Measurements from ENCODE around the gene RASGEF1C. TPM values are rescaled to one million over a fixed set of nuclear protein-coding genes. Genes with fewer than 3 reads are reported as not detected.
A peak's percentile ranks its signal among the peaks of the same experiment; 100 is the strongest.

RASGEF1C gene
- 0.65 TPM for polyA plus RNA-seq (2013, experiment 1 of 2)
- 0.70 TPM for polyA plus RNA-seq (2013, experiment 2 of 2)

DNA sequence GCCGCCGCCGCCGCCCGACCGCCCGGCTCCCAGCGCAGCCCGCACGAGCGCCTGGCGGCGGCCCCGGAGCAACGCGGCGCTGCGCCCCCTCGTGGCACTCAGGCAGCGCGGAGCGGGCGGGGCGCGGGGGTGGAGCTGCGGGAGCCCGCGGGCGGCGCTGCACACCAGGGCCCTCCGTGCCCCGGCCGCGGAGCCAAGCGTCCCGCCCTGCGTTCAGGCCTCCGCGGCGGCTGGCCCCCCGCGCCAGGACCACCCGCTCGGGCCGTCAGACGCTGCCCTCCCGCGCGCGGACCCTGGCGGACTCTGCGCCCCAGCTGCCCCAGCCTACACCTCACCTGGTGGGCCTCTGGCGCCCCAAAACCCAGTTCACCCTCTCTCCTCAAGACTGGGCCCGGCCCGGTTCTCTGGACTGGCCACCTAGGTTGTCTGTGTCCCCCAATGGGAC lies at the start of gene RASGEF1C:
Gene RASGEF1C (minus strand): TSS at position 75 of the 445 bp plus-strand sequence. CDS start 71,159 bp downstream, outside the sequence.
- Histone ChIP-seq H3K4me3 (ENCODE audit: low read length) (peak within 1 kb of the TSS; percentile 52), H3K27me3 (ENCODE audit: insufficient read depth, low read length) (peaks cover 30% of the 10 kb centered on the region), H3K4me1 (ENCODE audit: insufficient read depth, low read length) (no peaks in the 10 kb centered on the region), H3K9ac (ENCODE audit: low read depth, low read length) (peak within 1 kb of the TSS; percentile 46; the same call in 1 of the 2 replicates), H3K36me3 (ENCODE audit: insufficient read depth, low read length) (no peaks in the 10 kb centered on the region), H3K9me3 (ENCODE audit: insufficient read depth, low read depth, low read length) (no peaks in the 10 kb centered on the region), H3K27ac (ENCODE audit: low read depth, low read length) (no peak within 1 kb of the TSS)
- WGBS = 6% methylated on average over 55 of the region's 55 CpGs

DNA sequence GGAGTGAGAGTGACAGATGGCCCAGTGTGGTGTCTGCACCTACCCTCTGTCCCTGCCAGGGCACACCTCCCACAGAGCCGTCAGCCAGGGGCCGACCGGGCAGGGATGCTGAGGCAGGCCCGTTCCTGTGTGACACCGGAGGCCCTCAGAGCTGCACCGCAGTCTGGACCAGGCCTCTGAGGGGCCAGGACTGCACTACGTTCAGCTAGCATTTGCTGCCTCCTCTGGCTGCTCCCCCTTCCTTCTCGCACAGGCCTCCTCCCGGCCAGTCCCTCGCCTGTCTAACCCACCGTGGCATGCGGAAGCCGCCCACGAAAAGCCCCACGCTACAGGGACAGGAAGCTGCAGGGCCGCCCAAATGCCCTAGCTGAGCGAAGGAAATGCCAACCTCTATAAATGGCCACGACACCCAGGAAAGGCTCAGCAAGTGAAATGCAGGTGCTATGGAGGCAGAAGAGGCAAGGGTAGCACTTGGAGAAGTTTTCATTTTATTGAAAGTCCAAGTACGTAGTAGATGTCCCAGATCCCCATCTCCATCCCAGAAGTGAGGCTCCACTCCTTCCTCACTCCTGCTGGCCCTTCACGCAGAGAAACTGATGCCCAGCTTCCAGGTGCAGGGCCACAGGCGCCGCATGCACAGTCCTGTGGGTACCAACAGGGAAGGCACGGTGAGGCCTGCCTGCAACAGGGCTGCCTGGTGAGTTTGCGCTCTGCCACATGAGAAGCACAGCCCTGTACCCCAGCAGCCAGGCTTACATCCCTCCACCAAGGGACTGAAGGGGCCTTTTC lies 44.2 kb upstream of the RASGEF1C start:
- Histone ChIP-seq H3K27ac (ENCODE audit: low read depth, low read length) (no peak overlapping the region), H3K4me1 (ENCODE audit: insufficient read depth, low read length) (no peaks in the 10 kb centered on the region), H3K9me3 (ENCODE audit: insufficient read depth, low read depth, low read length) (peaks cover 70% of the 10 kb centered on the region), H3K4me3 (ENCODE audit: low read length) (no peak overlapping the region), H3K36me3 (ENCODE audit: insufficient read depth, low read length) (peaks cover 86% of the 10 kb centered on the region), H3K27me3 (ENCODE audit: insufficient read depth, low read length) (no peaks in the 10 kb centered on the region), H3K9ac (ENCODE audit: low read depth, low read length) (no peak overlapping the region)
- 92% methylated on average over 24 of the region's 24 CpGs for WGBS

DNA sequence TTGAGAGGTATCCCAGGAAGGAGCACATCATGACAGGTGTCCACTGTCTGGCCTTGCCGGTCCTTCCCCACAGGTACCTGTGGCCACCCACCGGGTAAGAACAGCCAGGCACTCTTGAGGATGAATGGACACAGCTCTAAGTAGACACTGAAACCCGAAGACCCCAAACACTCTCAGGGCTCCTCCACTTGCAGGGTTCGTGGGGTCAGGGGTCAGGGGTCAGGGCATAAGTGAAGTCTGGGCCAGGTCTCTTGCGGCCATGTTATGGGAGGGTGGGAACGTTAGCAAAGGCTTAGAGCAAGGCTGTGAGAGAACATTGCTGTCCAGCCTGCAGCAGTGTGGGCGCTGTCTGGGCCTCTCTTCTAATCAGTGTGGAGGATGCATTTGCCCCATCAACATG lies 42.9 kb upstream of the RASGEF1C start:
- H3K9me3 ChIP-seq (ENCODE audit: insufficient read depth, low read depth, low read length) = peaks cover 57% of the 10 kb centered on the region
- no peaks in the 10 kb centered on the region for H3K27me3 ChIP-seq (ENCODE audit: insufficient read depth, low read length)
- H3K4me3 ChIP-seq (ENCODE audit: low read length) = no peak overlapping the region
- peaks cover 86% of the 10 kb centered on the region for H3K36me3 ChIP-seq (ENCODE audit: insufficient read depth, low read length)
- 94% methylated on average over 7 of the region's 7 CpGs for WGBS
- no peaks in the 10 kb centered on the region for H3K4me1 ChIP-seq (ENCODE audit: insufficient read depth, low read length)
- no peak overlapping the region for H3K27ac ChIP-seq (ENCODE audit: low read depth, low read length)
- no peak overlapping the region for H3K9ac ChIP-seq (ENCODE audit: low read depth, low read length)

DNA sequence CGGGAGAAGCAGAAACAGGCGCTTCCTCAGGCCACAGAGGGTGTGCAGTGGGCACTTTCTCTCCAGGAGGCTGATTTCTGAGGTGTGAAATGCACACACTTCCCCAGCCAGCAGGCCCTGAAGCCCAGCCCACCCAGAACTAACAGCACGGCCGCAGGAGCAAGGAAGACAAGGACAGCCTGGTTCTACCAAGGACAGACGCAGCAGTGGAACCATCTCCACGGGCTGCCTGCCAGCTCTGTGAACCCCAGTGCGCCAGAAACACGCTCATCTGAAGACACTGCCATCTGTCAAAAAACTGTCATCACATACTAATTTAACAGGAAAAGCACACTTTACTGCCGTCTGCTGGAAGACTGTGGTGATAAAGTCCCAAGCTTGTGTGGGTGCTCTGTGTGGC lies 42.1 kb upstream of the RASGEF1C start:
- WGBS = 95% methylated on average over 8 of the region's 9 CpGs
- H3K27ac ChIP-seq (ENCODE audit: low read depth, low read length) = no peak overlapping the region
- H3K4me3 ChIP-seq (ENCODE audit: low read length) = no peak overlapping the region
- peaks cover 50% of the 10 kb centered on the region for H3K9me3 ChIP-seq (ENCODE audit: insufficient read depth, low read depth, low read length)
- H3K4me1 ChIP-seq (ENCODE audit: insufficient read depth, low read length) = no peaks in the 10 kb centered on the region
- H3K36me3 ChIP-seq (ENCODE audit: insufficient read depth, low read length) = peaks cover 86% of the 10 kb centered on the region
- no peak overlapping the region for H3K9ac ChIP-seq (ENCODE audit: low read depth, low read length)
- H3K27me3 ChIP-seq (ENCODE audit: insufficient read depth, low read length) = no peaks in the 10 kb centered on the region

DNA sequence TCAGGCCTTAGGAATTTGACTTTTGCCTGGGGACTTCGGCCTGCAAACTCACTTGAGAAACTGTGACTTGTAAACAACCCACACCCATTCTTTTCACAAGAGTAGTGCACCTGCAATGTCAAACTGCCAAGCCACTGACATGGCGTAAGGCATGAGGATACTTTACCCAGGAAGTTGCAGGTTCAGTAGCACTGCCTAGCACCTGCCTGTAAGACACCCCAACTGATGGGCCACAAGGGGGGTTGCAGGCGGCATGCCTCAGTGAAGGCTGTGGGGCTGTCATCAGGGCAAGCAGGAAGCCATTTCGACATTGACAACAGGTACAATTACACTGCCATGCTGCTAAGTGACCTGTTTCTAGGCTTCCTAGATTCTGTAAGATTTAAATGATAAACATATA lies 41.3 kb upstream of the RASGEF1C start:
- H3K4me3 ChIP-seq (ENCODE audit: low read length) = no peak overlapping the region
- WGBS = 92% methylated on average over 4 of the region's 4 CpGs
- no peak overlapping the region for H3K9ac ChIP-seq (ENCODE audit: low read depth, low read length)
- H3K36me3 ChIP-seq (ENCODE audit: insufficient read depth, low read length) = peaks cover 78% of the 10 kb centered on the region
- no peak overlapping the region for H3K27ac ChIP-seq (ENCODE audit: low read depth, low read length)
- H3K9me3 ChIP-seq (ENCODE audit: insufficient read depth, low read depth, low read length) = peaks cover 42% of the 10 kb centered on the region
- no peaks in the 10 kb centered on the region for H3K27me3 ChIP-seq (ENCODE audit: insufficient read depth, low read length)
- no peaks in the 10 kb centered on the region for H3K4me1 ChIP-seq (ENCODE audit: insufficient read depth, low read length)

DNA sequence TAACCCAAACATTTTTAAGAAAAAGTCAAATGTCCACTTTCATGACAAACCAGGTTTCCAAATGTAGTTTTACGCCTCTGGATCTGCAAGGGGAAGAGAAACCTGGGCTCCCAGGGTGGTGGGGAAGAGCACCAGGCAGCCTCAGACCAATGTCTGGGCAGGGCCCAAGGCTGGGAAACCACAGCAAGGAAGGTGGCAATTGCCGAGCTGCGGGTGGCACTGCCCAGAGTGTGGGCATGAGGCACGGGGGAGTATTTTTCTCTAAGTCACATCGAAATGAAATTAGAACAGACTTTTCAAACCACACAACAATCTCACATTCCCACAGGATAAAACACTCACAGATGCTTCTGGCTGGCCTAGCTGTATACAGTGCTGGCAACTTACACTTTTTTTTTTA lies 32.6 kb upstream of the RASGEF1C start:
- H3K4me1 ChIP-seq (ENCODE audit: insufficient read depth, low read length) = no peaks in the 10 kb centered on the region
- H3K36me3 ChIP-seq (ENCODE audit: insufficient read depth, low read length) = peaks cover 53% of the 10 kb centered on the region
- H3K4me3 ChIP-seq (ENCODE audit: low read length) = no peak overlapping the region
- H3K9ac ChIP-seq (ENCODE audit: low read depth, low read length) = no peak overlapping the region
- no peak overlapping the region for H3K27ac ChIP-seq (ENCODE audit: low read depth, low read length)
- 97% methylated on average over 5 of the region's 5 CpGs for WGBS
- H3K27me3 ChIP-seq (ENCODE audit: insufficient read depth, low read length) = no peaks in the 10 kb centered on the region
- no peaks in the 10 kb centered on the region for H3K9me3 ChIP-seq (ENCODE audit: insufficient read depth, low read depth, low read length)

DNA sequence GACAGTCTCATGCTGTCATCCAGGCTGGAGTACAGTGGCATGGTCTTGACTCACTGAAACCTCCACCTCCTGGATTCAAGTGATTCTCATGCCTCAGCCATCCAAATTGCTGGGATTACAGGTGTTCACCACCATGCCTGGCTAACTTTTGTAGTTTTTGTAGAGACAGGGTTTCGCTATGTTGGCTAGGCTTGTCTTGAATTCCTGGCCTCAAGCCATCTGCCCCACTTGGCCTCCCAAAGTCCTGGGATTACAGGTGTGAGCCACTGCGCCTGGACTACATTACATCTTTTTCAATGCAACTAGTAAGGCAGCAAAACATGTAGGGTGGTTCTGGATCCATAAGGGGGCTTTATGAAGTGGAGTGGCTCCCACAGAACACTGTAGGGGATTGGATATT lies 29.6 kb upstream of the RASGEF1C start:
- WGBS = 96% methylated on average over 2 of the region's 2 CpGs

DNA sequence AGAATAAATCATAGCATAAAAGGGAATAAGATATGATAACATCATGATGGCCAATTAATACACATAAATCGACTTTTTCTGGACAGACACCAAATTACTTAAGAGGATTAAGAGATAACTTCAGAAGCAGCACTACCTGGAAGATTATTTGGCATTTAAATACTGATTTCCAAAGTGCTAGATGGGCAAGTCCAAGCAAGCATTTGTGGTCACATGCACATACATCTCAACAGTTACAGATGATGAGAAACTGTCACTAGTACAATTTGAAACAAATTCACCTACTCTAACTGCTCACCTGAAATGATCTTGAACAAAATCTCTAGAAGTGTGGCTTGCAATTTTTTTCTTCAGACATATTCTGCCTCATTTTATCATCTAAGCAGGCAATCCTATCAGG lies 26.8 kb upstream of the RASGEF1C start:
- Histone ChIP-seq H3K9ac (ENCODE audit: low read depth, low read length) (no peak overlapping the region), H3K27ac (ENCODE audit: low read depth, low read length) (no peak overlapping the region), H3K9me3 (ENCODE audit: insufficient read depth, low read depth, low read length) (no peaks in the 10 kb centered on the region), H3K4me1 (ENCODE audit: insufficient read depth, low read length) (peaks cover 4% of the 10 kb centered on the region; the same call in 1 of the 2 replicates), H3K27me3 (ENCODE audit: insufficient read depth, low read length) (no peaks in the 10 kb centered on the region), H3K4me3 (ENCODE audit: low read length) (no peak overlapping the region), H3K36me3 (ENCODE audit: insufficient read depth, low read length) (peaks cover 60% of the 10 kb centered on the region)
- 100% methylated on average over 1 of the region's 1 CpG for WGBS

More for the DNA sequence above, 29.6 kb upstream of the RASGEF1C start:
- Histone ChIP-seq H3K27me3 (ENCODE audit: insufficient read depth, low read length) (no peaks in the 10 kb centered on the region), H3K27ac (ENCODE audit: low read depth, low read length) (no peak overlapping the region), H3K9me3 (ENCODE audit: insufficient read depth, low read depth, low read length) (no peaks in the 10 kb centered on the region), H3K9ac (ENCODE audit: low read depth, low read length) (no peak overlapping the region), H3K36me3 (ENCODE audit: insufficient read depth, low read length) (peaks cover 69% of the 10 kb centered on the region), H3K4me1 (ENCODE audit: insufficient read depth, low read length) (peaks cover 4% of the 10 kb centered on the region; the same call in 1 of the 2 replicates), H3K4me3 (ENCODE audit: low read length) (no peak overlapping the region)

DNA sequence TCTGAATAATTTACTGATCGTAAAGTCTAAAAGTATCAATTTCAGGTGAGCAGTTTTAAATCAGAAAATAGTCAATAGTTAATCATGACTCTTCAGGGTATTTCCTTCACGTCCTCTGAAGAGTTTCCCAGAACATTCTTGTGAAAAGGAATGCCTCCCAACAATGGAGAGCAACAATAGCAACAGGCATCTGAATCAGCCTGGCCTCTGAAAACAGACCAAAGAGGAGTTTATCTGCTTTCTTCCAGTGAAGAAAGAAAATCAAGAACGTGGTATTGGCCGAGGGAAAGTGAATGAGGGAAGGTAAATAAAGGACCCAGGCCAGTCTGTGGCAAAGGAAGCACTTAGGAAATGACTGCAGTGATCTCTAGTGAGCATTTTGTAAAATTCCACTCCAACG lies 26.1 kb upstream of the RASGEF1C start:
- Histone ChIP-seq H3K9me3 (ENCODE audit: insufficient read depth, low read depth, low read length) (no peaks in the 10 kb centered on the region), H3K36me3 (ENCODE audit: insufficient read depth, low read length) (peaks cover 52% of the 10 kb centered on the region)

DNA sequence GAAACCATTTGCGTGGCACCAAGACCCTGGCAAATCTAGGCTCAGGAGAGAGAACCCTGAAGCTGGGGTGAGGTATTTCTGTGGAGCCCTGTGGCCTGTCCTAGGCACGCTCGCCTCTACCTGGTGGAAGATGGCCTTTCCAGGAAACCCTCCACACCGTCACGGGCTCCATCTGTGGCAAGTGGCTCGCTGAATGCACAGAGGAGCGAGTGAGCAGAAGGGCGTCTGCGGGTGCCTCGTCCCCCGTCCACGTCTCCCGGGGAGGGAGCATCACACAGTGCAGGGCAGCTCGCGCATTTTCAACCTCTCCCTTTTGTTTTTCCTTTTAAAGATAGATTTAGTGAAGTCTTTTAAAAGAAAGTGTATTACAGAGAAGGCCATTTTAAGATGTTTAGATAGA lies 25.3 kb upstream of the RASGEF1C start:
- H3K36me3 ChIP-seq (ENCODE audit: insufficient read depth, low read length) = peaks cover 44% of the 10 kb centered on the region
- peaks cover 4% of the 10 kb centered on the region; the same call in 1 of the 2 replicates for H3K4me1 ChIP-seq (ENCODE audit: insufficient read depth, low read length)
- H3K9ac ChIP-seq (ENCODE audit: low read depth, low read length) = no peak overlapping the region
- H3K9me3 ChIP-seq (ENCODE audit: insufficient read depth, low read depth, low read length) = no peaks in the 10 kb centered on the region
- H3K4me3 ChIP-seq (ENCODE audit: low read length) = no peak overlapping the region
- H3K27me3 ChIP-seq (ENCODE audit: insufficient read depth, low read length) = no peaks in the 10 kb centered on the region
- WGBS = 90% methylated on average over 15 of the region's 15 CpGs
- H3K27ac ChIP-seq (ENCODE audit: low read depth, low read length) = no peak overlapping the region

More for the DNA sequence above, 26.1 kb upstream of the RASGEF1C start:
- Histone ChIP-seq H3K4me1 (ENCODE audit: insufficient read depth, low read length) (peaks cover 4% of the 10 kb centered on the region; the same call in 1 of the 2 replicates), H3K27me3 (ENCODE audit: insufficient read depth, low read length) (no peaks in the 10 kb centered on the region), H3K9ac (ENCODE audit: low read depth, low read length) (no peak overlapping the region), H3K4me3 (ENCODE audit: low read length) (no peak overlapping the region), H3K27ac (ENCODE audit: low read depth, low read length) (0 out of 2 replicates have a peak overlapping the region, but pooled peaks have one; percentile 9)
- WGBS = 79% methylated on average over 5 of the region's 5 CpGs

DNA sequence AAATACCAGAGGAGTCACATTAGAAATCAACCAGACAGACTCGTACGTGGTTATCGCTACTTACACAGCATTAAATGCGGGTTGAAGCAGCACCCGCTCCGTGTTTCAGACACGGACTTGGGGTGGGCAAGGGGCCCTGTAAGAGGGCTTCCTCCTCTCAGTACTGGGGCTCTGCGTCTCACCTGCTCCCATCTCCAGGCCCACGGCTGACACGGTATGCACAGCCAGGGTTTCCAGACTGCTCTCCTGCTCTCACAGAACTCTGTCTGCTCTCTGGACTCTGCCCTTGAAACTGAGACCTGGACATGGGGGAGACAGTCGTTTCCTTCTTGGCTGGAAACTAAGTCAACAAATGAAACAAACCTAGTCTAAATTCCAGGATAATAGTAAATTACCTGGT lies 24.7 kb upstream of the RASGEF1C start:
- 96% methylated on average over 11 of the region's 11 CpGs for WGBS
- Histone ChIP-seq H3K4me3 (ENCODE audit: low read length) (no peak overlapping the region), H3K36me3 (ENCODE audit: insufficient read depth, low read length) (peaks cover 38% of the 10 kb centered on the region), H3K9me3 (ENCODE audit: insufficient read depth, low read depth, low read length) (no peaks in the 10 kb centered on the region), H3K27ac (ENCODE audit: low read depth, low read length) (no peak overlapping the region), H3K27me3 (ENCODE audit: insufficient read depth, low read length) (no peaks in the 10 kb centered on the region), H3K4me1 (ENCODE audit: insufficient read depth, low read length) (peaks cover 4% of the 10 kb centered on the region; the same call in 1 of the 2 replicates), H3K9ac (ENCODE audit: low read depth, low read length) (no peak overlapping the region)
